ENCODE measurements around the gene RUNX1. TPM values are rescaled to one million over a fixed set of nuclear protein-coding genes. Genes with fewer than 3 reads are reported as not detected.

Gene RUNX1
- total and polyA plus RNA-seq, 10 of the 15 experiments (the other 5 are each of a cell fraction or from before 2014, with no cell fraction given), result 0.90 to 15.2 (median 4.1) TPM

DNA sequence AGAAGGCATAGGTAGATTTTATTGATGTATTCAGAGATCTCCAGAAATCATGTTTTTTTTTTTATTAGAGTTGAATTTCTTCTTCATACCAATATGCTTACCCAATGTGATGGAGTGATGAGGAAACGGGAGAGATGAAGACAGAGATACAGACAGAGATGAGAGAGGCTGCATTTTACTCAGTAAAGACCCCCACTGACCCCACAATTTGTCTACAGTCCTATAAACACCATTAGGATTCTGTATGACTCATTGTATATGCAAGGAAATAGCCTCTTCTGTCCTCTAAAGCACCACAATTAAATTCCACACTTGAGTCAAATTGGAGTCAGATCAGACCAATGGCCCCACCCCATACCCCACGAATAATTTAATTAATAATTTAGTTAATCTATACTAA lies 44.0 kb downstream of the RUNX1 start:
- WGBS (ENCODE audit: insufficient coverage, insufficient replicate concordance, low lambda C conversion rate, missing lambda C conversion rate), result 0% methylated on average over 2 of the region's 2 CpGs
- Histone ChIP-seq H3K27ac (ENCODE audit: control insufficient read depth, insufficient read depth) (no peak overlapping the region), H3K9ac (ENCODE audit: control insufficient read depth, insufficient read depth, low read length) (no peak overlapping the region), H2AFZ (ENCODE audit: control insufficient read depth, low read depth, low read length) (no peak overlapping the region), H3K4me3 (no peak overlapping the region), H3K4me1 (ENCODE audit: control insufficient read depth, insufficient read depth, low read length) (no peaks in the 10 kb centered on the region), H3K9me3 (replicated peaks; ENCODE audit: control insufficient read depth, insufficient read depth, low read length) (no peaks in the 10 kb centered on the region), H3K4me2 (ENCODE audit: control insufficient read depth, insufficient read depth) (no peak overlapping the region), H3K79me2 (ENCODE audit: control insufficient read depth, insufficient read depth, low read length) (no peaks in the 10 kb centered on the region), H4K20me1 (ENCODE audit: control insufficient read depth, insufficient read depth) (no peaks in the 10 kb centered on the region; the same call in 1 of the 2 replicates), H3K27me3 (replicated peaks in 1 of 2; ENCODE audit: control insufficient read depth in 2 of 2, insufficient read depth in 2 of 2, low read length in 1 of 2) (no peaks in the 10 kb centered on the region), H3K36me3 (ENCODE audit: control insufficient read depth in 2 of 2, insufficient read depth in 2 of 2, low read length in 1 of 2) (no peaks in the 10 kb centered on the region)
- POLR2A ChIA-PET, result no interaction called here
- DNase-seq (ENCODE audit: low read depth, low spot score), result no peak
- CTCF ChIA-PET, result no interaction called here
- SMC1A ChIA-PET (ENCODE audit: uncharacterized antibody, unreplicated experiment), result interaction anchor here (1.0 kb wide), 1 partner anchor 18 kb away, joined by 3 read pairs; no protein-coding TSS in a partner anchor
- no TSS peak for BruUV-seq (replicated peaks)
- FAIRE-seq, result no peak
- RAD21 ChIA-PET (ENCODE audit: unreplicated experiment), result no interaction called here
- TF ChIP-seq MYB (IDR thresholded peaks at IDR 0.05; ENCODE audit: borderline replicate concordance, low read depth, low read length), result no peak
- no peak for TF ChIP-seq KAT2A (conservative IDR thresholded peaks at IDR 0.05; ENCODE audit: control insufficient read depth, low read depth, low read length)
- TF ChIP-seq CEBPB (IDR thresholded peaks at IDR 0.05; ENCODE audit: borderline replicate concordance in 1 of 2, low read depth in 2 of 2, low read length in 2 of 2), result no peak
- no peak for TF ChIP-seq POLR2AphosphoS5 (IDR thresholded peaks at IDR 0.05; ENCODE audit: low read length)
- no peak for TF ChIP-seq EED (IDR thresholded peaks at IDR 0.05; ENCODE audit: low read depth)
- no peak for TF ChIP-seq PAX5 (IDR thresholded peaks at IDR 0.05; ENCODE audit: borderline replicate concordance, low read depth, low read length)
- TF ChIP-seq BCL11A (IDR thresholded peaks at IDR 0.05; ENCODE audit: low read depth, low read length), result no peak
- TF ChIP-seq, protein P1, sequence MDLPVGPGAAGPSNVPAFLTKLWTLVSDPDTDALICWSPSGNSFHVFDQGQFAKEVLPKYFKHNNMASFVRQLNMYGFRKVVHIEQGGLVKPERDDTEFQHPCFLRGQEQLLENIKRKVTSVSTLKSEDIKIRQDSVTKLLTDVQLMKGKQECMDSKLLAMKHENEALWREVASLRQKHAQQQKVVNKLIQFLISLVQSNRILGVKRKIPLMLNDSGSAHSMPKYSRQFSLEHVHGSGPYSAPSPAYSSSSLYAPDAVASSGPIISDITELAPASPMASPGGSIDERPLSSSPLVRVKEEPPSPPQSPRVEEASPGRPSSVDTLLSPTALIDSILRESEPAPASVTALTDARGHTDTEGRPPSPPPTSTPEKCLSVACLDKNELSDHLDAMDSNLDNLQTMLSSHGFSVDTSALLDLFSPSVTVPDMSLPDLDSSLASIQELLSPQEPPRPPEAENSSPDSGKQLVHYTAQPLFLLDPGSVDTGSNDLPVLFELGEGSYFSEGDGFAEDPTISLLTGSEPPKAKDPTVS (IDR thresholded peaks at IDR 0.05; ENCODE audit: low read depth, low read length), result no peak
- no peak for TF ChIP-seq FOXK2 (IDR thresholded peaks at IDR 0.05)
- in situ Hi-C loops (cut with MboI), result no loop called here
- intact Hi-C loops (cut with micrococcal nuclease; ENCODE audit: unreplicated experiment), result no loop called here
- no peak for ATAC-seq

Measured in GM12878 (cell line).